B cell (primary cell): ENCODE measurements around the gene SUSD3.

Experiments used
- CTCF ChIP-seq: fragments of 200-600 bp; IDR thresholded peaks from one replicate; pipeline ENCODE4 v1.8.0; 2022; ENCODE audit warnings: antibody characterized with exemption, mild to moderate bottlenecking
- EZH2 ChIP-seq: IDR thresholded peaks from 2 replicates; pipeline ENCODE4 v1.6.1; 2012; ENCODE audit warnings: borderline replicate concordance, low read depth, mild to moderate bottlenecking, moderate library complexity, low read length; ENCODE audit not compliant: insufficient read depth, poor library complexity, severe bottlenecking

- no peak for TF ChIP-seq CTCF
- TF ChIP-seq EZH2 = no peak
Measured at GRCh38 chr9:93111371-93112115, 53.0 kb downstream of the SUSD3 start.
